ENCODE results near the gene TRIP10.
"Not testable (repeated sequence)": the region's sequence is repeated elsewhere in the genome, so short reads cannot be mapped to it uniquely, and the experiment has no call there.

The TRIP10 gene

DNA sequence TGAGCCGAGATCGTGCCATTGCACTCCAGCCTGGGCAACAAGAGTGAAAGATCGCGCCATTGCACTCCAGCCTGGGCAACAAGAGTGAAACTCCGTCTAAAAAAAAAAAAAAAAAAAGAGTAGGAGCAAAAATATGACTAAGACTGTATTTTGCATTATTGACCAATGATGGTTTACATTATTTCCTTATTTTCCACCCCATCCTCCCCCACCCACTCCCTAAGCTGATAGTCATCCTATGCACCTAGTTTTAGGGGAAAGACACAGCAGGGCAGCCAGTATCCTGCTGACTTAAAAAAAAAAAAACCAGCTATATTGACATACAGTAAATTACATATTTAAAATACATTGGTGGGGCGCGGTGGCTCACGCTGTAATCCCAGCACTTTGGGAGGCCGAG is 58.2 kb downstream of the TRIP10 start:
- DNase-seq (ENCODE audit: low read depth), result no peak

DNA sequence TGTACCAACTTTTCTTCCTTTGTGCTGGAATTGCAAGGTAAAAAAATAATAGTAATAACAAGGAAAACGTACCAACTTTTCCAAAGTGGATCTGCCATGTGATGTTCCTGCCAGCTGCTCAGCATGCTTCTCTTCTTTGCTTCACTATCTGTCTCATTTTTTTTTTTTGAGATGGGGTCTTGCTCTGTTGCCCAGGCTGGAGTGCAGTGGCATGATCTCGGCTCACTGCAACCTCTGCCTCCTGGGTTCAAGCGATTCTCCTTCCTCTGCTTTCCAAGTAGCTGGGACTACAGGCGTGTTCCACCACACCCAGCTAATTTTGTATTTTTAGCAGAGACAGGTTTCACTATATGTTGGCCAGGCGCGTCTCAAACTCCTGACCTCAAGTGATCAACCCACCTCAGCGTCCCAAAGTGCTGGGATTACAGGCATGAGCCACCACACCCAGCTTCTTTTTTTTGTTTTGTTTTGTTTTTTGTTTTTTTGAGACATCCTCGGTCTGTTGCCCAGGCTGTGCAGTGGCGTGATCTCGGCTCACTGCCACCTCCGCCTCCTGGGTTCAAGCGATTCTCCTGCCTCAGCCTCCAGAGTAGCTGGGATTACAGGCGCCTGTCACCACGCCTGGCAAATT is 60.8 kb downstream of the TRIP10 start:
- not testable (repeated sequence) for DNase-seq (ENCODE audit: low read depth)

GRCh38 chr19:6800991-6801484 is 61.6 kb downstream of the TRIP10 start:
- DNase-seq (ENCODE audit: low read depth), result peak; percentile 57

Data from HS-5 (cell line).